ENCODE measurements around the gene PRF1. TPM values are rescaled to one million over a fixed set of nuclear protein-coding genes. Genes with fewer than 3 reads are reported as not detected.
"Not testable (repeated sequence)": the region's sequence is repeated elsewhere in the genome, so short reads cannot be mapped to it uniquely, and the experiment has no call there.

PRF1 gene
- total RNA-seq (2014; rRNA removed; shearing (Covaris generic)), result not detected in 2 replicates

DNA sequence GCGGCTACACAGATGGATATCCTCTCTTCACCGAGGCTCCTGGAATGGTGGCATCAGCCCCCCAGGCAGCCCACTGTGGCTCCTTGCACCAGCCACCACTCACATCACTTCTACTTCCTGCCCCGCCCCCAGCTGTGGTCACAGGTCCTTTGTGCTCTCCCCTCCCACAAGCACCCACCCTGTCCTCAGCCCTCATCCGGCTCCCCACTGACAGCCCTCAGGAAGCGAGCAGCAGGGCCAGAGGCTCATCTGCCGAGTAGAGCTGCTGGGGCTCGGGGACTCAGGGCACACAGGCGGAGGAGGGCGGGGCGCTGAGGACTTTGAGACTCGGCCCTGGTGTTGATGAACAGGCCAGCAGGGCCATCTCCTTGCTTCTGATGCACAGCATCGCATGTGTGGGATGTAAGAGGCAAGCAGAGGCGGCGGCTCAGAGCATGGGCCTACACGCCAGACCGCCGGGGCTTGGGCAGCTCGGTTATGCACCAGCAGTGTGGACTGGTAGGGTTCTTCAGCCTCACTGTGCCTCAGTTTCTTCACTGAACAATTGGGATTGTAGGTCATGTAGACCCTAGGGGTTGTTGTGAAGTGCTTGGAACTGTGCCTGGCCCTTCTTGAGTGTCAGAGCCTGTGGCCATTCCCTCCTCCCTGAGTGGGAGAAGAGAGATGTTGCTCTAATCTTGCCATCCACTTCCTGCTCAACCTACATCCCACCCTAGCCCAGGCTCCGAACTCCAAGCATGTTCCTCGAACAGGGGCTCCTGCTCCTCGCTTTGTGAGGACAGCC lies at the start of gene PRF1:
Gene PRF1, minus strand, starts transcription at position 77 of the 784 bp plus-strand sequence. CDS start 1,839 bp downstream, outside the sequence.
- DNase-seq (ENCODE audit: low read depth), result no peak

DNA sequence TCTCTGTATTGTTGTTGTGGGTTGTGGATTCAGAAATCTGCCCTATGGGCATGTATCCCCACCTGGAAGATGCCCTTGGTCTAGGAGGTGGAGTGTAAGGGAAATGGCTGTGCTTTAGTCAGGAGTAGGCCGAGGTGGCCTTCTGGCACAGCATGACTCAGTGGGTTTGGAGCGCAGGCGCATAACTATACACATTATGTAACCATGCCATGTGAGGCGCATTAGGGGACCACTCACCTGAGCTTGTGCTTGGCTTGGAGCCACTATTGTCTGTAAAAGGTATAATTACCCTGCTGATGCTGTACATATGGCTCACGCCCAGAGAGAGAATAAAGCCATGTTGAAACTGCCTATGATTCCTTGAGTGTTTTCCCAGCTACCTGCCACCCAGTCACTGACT lies 49.1 kb upstream of the PRF1 start:
- DNase-seq (ENCODE audit: low read depth), result no peak

- no peak for DNase-seq (ENCODE audit: low read depth)
Observed at GRCh38 chr10:70650718-70651117, 48.2 kb upstream of the PRF1 start.

GRCh38 chr10:70650104-70650503 lies 47.6 kb upstream of the PRF1 start:
- DNase-seq (ENCODE audit: low read depth), result no peak

- DNase-seq (ENCODE audit: low read depth), result peak; percentile 90
Observed at GRCh38 chr10:70649526-70649925, 47.0 kb upstream of the PRF1 start.

DNA sequence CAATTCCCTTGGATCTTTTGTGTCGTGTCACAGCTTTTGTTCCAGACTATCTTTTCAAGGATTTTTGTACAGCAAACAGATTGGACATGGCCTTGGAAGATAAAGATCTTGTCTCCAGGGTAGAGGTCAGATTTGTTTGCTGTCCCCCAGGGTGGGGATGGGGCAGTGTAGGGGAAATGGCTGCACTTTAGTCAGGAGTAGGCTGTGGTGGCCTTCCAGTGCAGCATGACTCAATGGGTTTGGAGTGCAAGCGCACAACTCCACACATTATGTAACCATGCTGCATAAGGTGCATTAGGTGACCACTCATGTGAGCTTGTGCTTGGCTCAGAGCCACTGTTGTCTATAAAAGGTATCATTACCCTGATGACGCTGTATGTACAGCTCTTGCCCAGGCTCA lies 45.9 kb upstream of the PRF1 start:
- DNase-seq (ENCODE audit: low read depth), result no peak

- no peak for DNase-seq (ENCODE audit: low read depth)
Observed at GRCh38 chr10:70647086-70647485, 44.5 kb upstream of the PRF1 start.

- DNase-seq (ENCODE audit: low read depth), result not testable (repeated sequence)
Observed at GRCh38 chr10:70644959-70645358, 42.4 kb upstream of the PRF1 start.

- not testable (repeated sequence) for DNase-seq (ENCODE audit: low read depth)
Observed at GRCh38 chr10:70643272-70643671, 40.7 kb upstream of the PRF1 start.

DNA sequence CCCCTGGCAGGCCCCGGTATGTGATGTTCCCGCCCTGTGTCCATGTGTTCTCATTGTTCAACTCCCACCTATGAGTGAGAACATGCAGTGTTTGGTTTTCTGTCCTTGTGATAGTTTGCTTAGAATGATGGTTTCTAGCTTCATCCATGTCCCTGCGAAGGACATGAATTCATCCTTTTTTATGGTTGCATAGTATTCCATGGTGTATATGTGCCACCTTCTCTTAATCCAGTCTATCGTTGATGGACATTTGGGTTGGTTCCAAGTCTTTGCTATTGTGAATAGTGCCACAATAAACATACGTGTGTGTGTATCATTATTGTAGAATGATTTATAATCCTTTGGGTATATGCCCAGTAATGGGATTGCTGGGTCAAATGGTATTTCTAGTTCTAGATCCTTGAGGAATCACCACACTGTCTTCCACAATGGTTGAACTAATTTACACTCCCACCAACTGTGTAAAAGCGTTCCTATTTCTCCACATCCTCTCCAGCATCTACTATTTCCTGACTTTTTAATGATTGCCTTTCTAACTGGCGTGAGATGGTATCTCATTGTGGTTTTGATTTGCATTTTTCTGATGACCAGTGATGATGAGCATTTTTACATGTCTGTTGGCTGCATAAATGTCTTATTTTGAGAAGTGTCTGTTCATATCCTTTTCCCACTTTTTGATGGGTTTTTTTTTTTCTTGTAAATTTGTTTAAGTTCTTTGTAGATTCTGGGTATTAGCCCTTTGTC lies 37.3 kb upstream of the PRF1 start:
- DNase-seq (ENCODE audit: low read depth), result not testable (repeated sequence)

DNA sequence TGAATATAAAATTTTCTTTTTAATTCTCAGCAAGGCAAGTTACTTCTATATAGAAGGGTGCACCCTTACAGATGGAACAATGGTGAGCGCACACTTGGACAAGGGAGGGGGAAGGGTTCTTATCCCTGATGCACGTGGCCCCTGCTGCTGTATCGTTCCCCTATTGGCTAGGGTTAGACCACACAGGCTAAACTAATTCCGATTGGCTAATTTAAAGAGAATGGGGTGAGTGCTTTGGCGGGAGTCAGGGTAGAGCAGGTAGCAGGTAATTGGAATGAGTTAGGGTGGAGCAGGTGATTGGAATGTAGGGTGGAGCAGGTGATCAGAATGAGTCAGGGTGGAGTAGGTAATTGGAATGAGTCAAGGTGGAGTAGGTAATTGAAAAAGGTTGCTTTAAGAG lies 32.0 kb upstream of the PRF1 start:
- not testable (repeated sequence) for DNase-seq (ENCODE audit: low read depth)

DNA sequence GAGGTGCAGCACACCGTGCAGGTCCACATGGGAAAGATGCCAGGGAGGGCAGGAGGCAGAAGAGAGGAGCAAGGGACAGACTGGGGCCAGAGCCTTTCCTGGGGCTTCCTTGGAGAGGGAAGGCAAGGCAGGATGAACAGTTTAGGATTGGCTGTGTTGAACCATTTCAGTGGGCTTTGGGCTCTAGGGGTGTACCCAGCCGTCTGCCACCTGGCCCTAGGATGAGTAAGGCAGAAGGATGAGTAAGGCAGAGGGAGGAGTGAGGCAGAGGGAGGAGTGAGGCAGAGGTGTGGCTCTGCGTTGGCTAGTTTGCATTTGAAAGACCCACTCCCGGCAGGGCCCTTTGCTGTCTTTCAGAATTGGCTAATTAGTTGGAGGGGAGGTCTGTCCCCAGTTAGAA lies 31.5 kb upstream of the PRF1 start:
- peak; percentile 60 for DNase-seq (ENCODE audit: low read depth)

- not testable (repeated sequence) for DNase-seq (ENCODE audit: low read depth)
Observed at GRCh38 chr10:70631735-70632134, 29.2 kb upstream of the PRF1 start.

DNA sequence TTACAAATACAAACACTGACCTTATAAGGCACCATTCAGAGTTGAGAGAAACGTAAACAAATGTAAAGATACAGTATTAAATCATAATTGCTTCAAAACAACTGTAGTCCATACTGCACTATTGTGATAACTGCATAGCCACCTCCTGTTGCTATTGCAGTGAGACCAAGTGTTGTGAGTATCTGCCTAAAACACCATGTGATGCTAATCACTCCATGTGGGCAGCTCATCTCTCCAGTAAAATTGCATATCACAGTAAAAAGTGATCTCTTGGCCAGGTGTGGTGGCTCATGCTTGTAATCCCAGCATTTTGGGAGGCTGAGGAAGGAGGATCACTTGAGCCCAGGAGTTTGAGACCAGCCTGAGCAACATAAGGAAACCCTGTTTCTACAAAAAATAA lies 26.8 kb upstream of the PRF1 start:
- no peak for DNase-seq (ENCODE audit: low read depth)

DNA sequence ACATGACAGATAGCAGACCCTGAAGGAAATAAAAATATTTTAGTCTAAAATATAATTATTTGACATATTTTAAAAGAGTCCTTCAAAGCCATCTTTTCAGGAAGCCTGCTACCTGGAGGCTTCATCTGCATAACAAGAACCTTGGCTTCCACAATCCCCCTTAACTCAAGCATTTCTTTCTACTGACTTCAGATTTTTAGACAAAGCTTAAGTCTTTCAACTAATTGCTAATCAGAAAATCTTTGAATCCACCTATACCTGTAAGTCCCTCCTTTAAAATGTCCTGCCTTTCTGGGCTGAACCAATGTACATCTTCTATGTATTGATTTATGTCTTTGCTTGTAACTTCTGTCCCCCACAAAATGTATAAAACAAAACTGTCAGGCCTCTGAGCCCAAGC lies 23.5 kb upstream of the PRF1 start:
- no peak for DNase-seq (ENCODE audit: low read depth)

GRCh38 chr10:70622981-70623844 lies 20.7 kb upstream of the PRF1 start:
- DNase-seq (ENCODE audit: low read depth), result no peak

GRCh38 chr10:70622541-70622940 lies 20.0 kb upstream of the PRF1 start:
- no peak for DNase-seq (ENCODE audit: low read depth)

GRCh38 chr10:70621503-70622078 lies 19.1 kb upstream of the PRF1 start:
- no peak for DNase-seq (ENCODE audit: low read depth)

GRCh38 chr10:70620020-70620289 lies 17.4 kb upstream of the PRF1 start:
- DNase-seq (ENCODE audit: low read depth), result no peak

DNA sequence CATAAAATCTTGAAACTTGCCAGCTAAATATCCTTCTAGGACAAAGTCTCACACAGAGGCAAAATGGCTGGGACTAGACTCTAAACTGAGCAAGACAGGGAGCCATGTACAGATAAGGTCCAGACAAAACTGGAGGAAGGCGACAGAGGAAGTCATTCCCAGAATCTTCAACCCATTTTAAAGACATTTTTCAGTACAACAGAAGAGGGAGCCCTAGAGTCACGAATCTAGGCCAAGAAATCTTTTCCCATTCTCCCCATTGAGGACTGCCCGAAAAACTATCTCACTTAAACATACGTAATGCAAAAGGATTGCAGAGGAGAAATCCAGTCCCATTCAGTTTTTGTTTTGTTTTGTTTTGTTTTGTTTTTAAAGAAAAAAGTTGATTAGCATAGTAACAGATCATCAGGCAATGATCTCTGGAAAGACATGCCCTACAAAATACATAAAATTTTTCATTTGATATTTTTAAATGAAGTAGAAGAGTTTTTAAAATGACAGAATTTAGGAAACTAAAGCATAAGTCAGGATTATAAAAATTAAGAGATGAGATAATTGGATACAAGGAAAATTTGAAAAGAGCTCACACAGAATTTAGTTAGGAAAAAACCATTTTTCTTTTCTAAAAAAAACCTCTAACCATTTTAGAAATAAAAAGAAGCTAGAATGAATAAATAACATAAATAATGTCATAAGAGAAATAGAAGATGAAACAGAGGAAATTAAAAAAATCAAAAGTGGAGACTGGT lies 16.9 kb upstream of the PRF1 start:
- DNase-seq (ENCODE audit: low read depth), result peak; percentile 59

DNA sequence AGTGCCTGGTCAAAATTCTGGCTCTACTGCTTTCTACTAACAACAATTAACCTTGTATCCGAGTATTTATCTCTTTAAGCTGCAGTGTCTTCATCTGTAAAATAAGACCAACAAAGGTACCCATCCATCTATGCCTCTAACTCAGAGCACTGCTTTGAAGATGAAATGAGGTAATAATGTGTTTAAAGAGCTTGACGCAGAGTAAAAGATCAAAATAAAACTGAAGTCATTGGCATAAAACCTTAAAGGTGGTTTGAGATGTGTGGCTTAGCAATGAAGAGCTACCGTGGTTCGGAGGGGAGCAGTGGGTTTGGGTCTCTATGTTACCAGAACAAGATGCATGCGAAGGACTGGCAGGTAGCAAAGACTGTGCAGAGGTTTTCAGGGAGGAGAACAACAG lies 16.1 kb upstream of the PRF1 start:
- DNase-seq (ENCODE audit: low read depth), result no peak

Measured in RPMI7951 (cell line).